Fibroblast of skin of right quadriceps (primary cell): ENCODE measurements around the gene RBBP7.
A peak's percentile ranks its signal among the peaks of the same experiment; 100 is the strongest.

Experiments used
- DNase-seq: peaks from one replicate; pipeline ENCODE4 v3.0.0-alpha.2; 2013

RBBP7 gene

GRCh38 chrX:16870095-16870861, at the start of gene RBBP7:
Gene RBBP7, minus strand, starts transcription at chrX:16870362. Its CDS starts 309 bp downstream, at chrX:16870053.
- peak; percentile 90 for DNase-seq

- no peak for DNase-seq
Observed at GRCh38 chrX:16918979-16919378, 48.8 kb upstream of the RBBP7 start.

- no peak for DNase-seq
Observed at GRCh38 chrX:16917120-16917519, 47.0 kb upstream of the RBBP7 start.

GRCh38 chrX:16916561-16916960, 46.4 kb upstream of the RBBP7 start:
- no peak for DNase-seq

- DNase-seq = no peak
Observed at GRCh38 chrX:16914058-16914457, 43.9 kb upstream of the RBBP7 start.

GRCh38 chrX:16910376-16910775, 40.2 kb upstream of the RBBP7 start:
- DNase-seq = no peak

- no peak for DNase-seq
Observed at GRCh38 chrX:16903274-16904022, 33.3 kb upstream of the RBBP7 start.

GRCh38 chrX:16897445-16897844, 27.3 kb upstream of the RBBP7 start:
- DNase-seq = no peak

- peak; percentile 66 for DNase-seq
Observed at GRCh38 chrX:16892504-16893362, 22.6 kb upstream of the RBBP7 start.

GRCh38 chrX:16885628-16886027, 15.5 kb upstream of the RBBP7 start:
- no peak for DNase-seq

- no peak for DNase-seq
Observed at GRCh38 chrX:16883487-16883804, 13.3 kb upstream of the RBBP7 start.

GRCh38 chrX:16882702-16883486, 12.7 kb upstream of the RBBP7 start:
- peak; percentile 53 for DNase-seq

- DNase-seq = no peak
Observed at GRCh38 chrX:16882169-16882568, 12.0 kb upstream of the RBBP7 start.

- no peak for DNase-seq
Observed at GRCh38 chrX:16876696-16877095, 6.5 kb upstream of the RBBP7 start.

- no peak for DNase-seq
Observed at GRCh38 chrX:16874458-16875095, 4.4 kb upstream of the RBBP7 start.

GRCh38 chrX:16873106-16873505, 2.9 kb upstream of the RBBP7 start:
- no peak for DNase-seq

GRCh38 chrX:16870862-16871815, 977 bp upstream of the RBBP7 start:
- no peak for DNase-seq

GRCh38 chrX:16869393-16870094, 618 bp downstream of the RBBP7 start:
- DNase-seq = peak; percentile 29

- DNase-seq = no peak
Observed at GRCh38 chrX:16868920-16869319, 1.2 kb downstream of the RBBP7 start.

- DNase-seq = no peak
Observed at GRCh38 chrX:16867947-16868346, 2.2 kb downstream of the RBBP7 start.
